A673 (cell line): ENCODE measurements around the gene MYO3A. TPM values are rescaled to one million over a fixed set of nuclear protein-coding genes. Genes with fewer than 3 reads are reported as not detected.

Experiments
- BruUV-seq: library from RNA; stranded (reverse); fragments of 400-500 nt; replicated peaks from 2 replicates; lab custom pipeline; 2021; lab: Mats Ljungman, UMichigan
- CTCF ChIA-PET: fragments of 300-600 bp; sonication (Branson Sonifier 250); formaldehyde crosslinking; loops from one replicate; lab custom pipeline; 2022; ENCODE audit warnings: antibody characterized with exemption; lab: Charles Lee
- POLR2A ChIA-PET: fragments of 300-600 bp; sonication (Branson Sonifier 250); formaldehyde crosslinking; loops from one replicate; lab custom pipeline; 2022; ENCODE audit warnings: antibody characterized with exemption; ENCODE audit not compliant: low non-redundant PET; lab: Charles Lee
- DNase-seq: peaks from one replicate; pipeline ENCODE4 v3.0.0-alpha.2; 2015; ENCODE audit warnings: low spot score
- H3K27ac ChIP-seq: fragments of 200-600 bp; sonication (generic); 2 replicates; pipeline ENCODE4 v1.5.1; 2016; ENCODE audit warnings: mixed run types, low read depth, mild to moderate bottlenecking, mixed read lengths, antibody characterized with exemption, low read length; ENCODE audit not compliant: poor library complexity, severe bottlenecking
- H3K27me3 ChIP-seq: fragments of 200-600 bp; sonication (generic); replicated peaks from 2 replicates; pipeline ENCODE4 v1.6.1; 2017; ENCODE audit warnings: mixed run types, low read depth, mild to moderate bottlenecking, mixed read lengths, antibody characterized with exemption, low read length; ENCODE audit not compliant: insufficient read depth, poor library complexity
- H3K36me3 ChIP-seq: fragments of 200-600 bp; sonication (generic); 2 replicates; pipeline ENCODE4 v1.6.1; 2016; ENCODE audit warnings: mixed run types, mild to moderate bottlenecking, mixed read lengths, antibody characterized with exemption, low read length; ENCODE audit not compliant: insufficient read depth, poor library complexity, severe bottlenecking
- H3K4me1 ChIP-seq: fragments of 200-600 bp; sonication (generic); 2 replicates; pipeline ENCODE4 v1.6.1; 2017; ENCODE audit warnings: mixed run types, mild to moderate bottlenecking, mixed read lengths, antibody characterized with exemption, low read length; ENCODE audit not compliant: insufficient read depth, poor library complexity, severe bottlenecking
- H3K4me3 ChIP-seq: fragments of 200-600 bp; sonication (generic); 2 replicates; pipeline ENCODE4 v1.5.1; 2016; ENCODE audit warnings: low read depth, mixed run types, mild to moderate bottlenecking, mixed read lengths, low read length; ENCODE audit not compliant: poor library complexity, severe bottlenecking
- H3K9me3 ChIP-seq: fragments of 200-600 bp; sonication (generic); 2 replicates; pipeline ENCODE4 v1.6.1; 2016; ENCODE audit warnings: mixed run types, low read depth, mild to moderate bottlenecking, mixed read lengths, antibody characterized with exemption, low read length; ENCODE audit not compliant: poor library complexity, severe bottlenecking
- EZH2 ChIP-seq: fragments of 200-600 bp; sonication (generic); IDR thresholded peaks from 2 replicates; pipeline ENCODE4 v1.6.1; 2017; ENCODE audit warnings: borderline replicate concordance, low read depth, mild to moderate bottlenecking, mixed read lengths, antibody characterized with exemption, low read length; ENCODE audit not compliant: poor library complexity, severe bottlenecking
- intact Hi-C: fragments of 100-400 bp; cut with micrococcal nuclease; formaldehyde crosslinking; loops from one replicate; pipeline ENCODE4 v1.10.0; 2022; ENCODE audit not compliant: unreplicated experiment
- total RNA-seq: library from RNA; stranded (reverse); gene quantifications from 2 replicates; pipeline ENCODE4 v1.2.3, GENCODE V29; 2021
- TF ChIP-seq, protein P1 (sequence below): fragments of 300-800, 200-600 bp; sonication (generic); conservative IDR thresholded peaks from 2 replicates; pipeline ENCODE4 v1.5.1; 2017; ENCODE audit warnings: low read depth, mild to moderate bottlenecking, antibody characterized with exemption, low read length, moderate library complexity, mixed read lengths

The MYO3A gene
- total RNA-seq, 1 experiment from 2014 or later = 0.88 TPM

DNA sequence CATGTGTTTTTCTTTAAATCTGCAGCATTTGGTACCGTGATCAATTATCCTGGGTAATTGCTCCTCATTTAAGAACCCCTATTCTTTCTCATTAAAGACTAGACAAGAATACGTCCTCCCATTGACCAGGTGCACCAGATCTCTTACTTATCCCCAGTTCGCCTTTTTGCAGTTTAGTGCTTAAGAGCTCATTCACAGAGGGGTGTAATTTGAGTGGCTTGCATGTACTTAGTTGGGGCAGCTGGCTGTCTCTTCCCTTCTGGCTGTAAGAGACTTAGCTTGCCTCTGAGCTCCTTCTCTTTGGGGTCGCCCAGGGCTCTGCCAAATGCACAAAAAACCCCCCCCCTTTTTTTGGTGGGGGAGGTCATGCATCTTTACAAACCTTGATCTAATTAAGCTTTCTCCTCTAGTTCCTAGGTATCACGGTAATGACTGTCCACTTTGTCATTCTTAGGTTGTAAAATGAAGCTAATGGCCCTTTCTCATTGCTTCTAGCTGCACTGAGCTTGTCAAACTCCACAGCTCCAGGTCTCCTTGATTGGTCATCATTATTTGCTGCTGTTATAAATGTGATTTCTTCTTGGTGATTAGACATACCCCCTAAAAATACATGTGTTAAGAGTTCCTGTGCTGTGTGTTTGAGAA, 308.8 kb downstream of the MYO3A start:
- ChIA-PET CTCF (interaction anchor here (0.6 to 0.7 kb wide), 2 partner anchors 219 to 466 kb away, joined by 3 to 4 read pairs; no protein-coding TSS in a partner anchor), POLR2A (no interaction called here)
- TF ChIP-seq EZH2 = no peak
- TF ChIP-seq, protein P1, sequence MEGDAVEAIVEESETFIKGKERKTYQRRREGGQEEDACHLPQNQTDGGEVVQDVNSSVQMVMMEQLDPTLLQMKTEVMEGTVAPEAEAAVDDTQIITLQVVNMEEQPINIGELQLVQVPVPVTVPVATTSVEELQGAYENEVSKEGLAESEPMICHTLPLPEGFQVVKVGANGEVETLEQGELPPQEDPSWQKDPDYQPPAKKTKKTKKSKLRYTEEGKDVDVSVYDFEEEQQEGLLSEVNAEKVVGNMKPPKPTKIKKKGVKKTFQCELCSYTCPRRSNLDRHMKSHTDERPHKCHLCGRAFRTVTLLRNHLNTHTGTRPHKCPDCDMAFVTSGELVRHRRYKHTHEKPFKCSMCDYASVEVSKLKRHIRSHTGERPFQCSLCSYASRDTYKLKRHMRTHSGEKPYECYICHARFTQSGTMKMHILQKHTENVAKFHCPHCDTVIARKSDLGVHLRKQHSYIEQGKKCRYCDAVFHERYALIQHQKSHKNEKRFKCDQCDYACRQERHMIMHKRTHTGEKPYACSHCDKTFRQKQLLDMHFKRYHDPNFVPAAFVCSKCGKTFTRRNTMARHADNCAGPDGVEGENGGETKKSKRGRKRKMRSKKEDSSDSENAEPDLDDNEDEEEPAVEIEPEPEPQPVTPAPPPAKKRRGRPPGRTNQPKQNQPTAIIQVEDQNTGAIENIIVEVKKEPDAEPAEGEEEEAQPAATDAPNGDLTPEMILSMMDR = no peak
- DNase-seq = no peak
- no peak overlapping the region for H3K4me3 ChIP-seq
- no TSS peak for BruUV-seq
- H3K4me1 ChIP-seq = no peaks in the 10 kb centered on the region
- intact Hi-C loops = no loop called here
- H3K27me3 ChIP-seq = peaks cover 12% of the 10 kb centered on the region
- no peak overlapping the region for H3K27ac ChIP-seq
- H3K9me3 ChIP-seq = no peaks in the 10 kb centered on the region
- no peaks in the 10 kb centered on the region for H3K36me3 ChIP-seq

DNA sequence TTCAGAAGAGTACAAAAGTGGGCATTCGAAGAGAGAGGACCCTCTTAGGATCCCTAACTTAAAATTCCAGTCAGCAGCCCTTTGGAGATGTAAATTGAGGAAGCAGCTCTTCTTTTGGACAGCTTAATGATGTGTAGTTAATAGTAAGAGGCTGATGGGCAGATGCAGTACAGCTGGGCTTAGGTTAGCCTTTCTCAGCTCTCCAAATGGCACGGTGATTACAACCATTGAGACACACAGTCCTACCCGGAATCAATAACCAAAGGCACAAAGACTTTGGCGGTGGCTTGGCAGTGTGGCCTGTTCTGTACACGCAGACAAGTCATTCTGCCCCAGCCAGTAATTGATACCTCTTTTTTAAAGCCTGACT, 309.3 kb downstream of the MYO3A start:
- ChIA-PET POLR2A (no interaction called here), CTCF (interaction anchor here (0.6 kb wide), 1 partner anchor 220 kb away, joined by 3 read pairs; no protein-coding TSS in a partner anchor)
- H3K4me1 ChIP-seq = no peaks in the 10 kb centered on the region
- intact Hi-C loops = no loop called here
- H3K27ac ChIP-seq = no peak overlapping the region
- H3K36me3 ChIP-seq = no peaks in the 10 kb centered on the region
- no peak for TF ChIP-seq EZH2
- TF ChIP-seq, protein P1 = no peak
- no peak overlapping the region for H3K4me3 ChIP-seq
- no TSS peak for BruUV-seq
- H3K9me3 ChIP-seq = no peaks in the 10 kb centered on the region
- H3K27me3 ChIP-seq = peaks cover 12% of the 10 kb centered on the region
- DNase-seq = no peak

DNA sequence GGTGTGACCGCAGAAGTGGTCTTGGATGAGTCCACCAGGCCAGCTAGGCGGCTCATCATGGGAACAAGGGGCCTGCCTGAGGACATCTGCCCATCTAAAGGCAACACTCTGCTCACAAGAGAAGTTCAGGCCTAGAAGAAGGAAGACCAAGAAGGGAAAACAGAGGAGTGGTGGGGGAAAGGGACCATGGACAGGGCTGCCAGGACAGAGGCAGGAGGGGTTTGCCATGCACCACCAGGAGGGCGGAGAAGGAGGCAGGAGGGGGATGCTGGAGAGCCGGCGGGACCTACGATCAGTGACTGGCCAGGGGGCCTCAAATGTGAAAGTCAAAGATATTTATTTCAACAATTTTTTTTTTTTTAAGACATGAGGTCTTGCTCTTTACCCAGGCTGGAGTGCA, 315.7 kb downstream of the MYO3A start:
- Histone ChIP-seq H3K36me3 (no peaks in the 10 kb centered on the region), H3K27ac (no peak overlapping the region), H3K27me3 (no peaks in the 10 kb centered on the region), H3K4me3 (no peak overlapping the region), H3K4me1 (no peaks in the 10 kb centered on the region), H3K9me3 (no peaks in the 10 kb centered on the region)
- no peak for TF ChIP-seq EZH2
- TF ChIP-seq, protein P1 = no peak
- CTCF ChIA-PET = interaction anchor here (0.5 kb wide), 1 partner anchor 258 kb away, joined by 3 read pairs; no protein-coding TSS in a partner anchor
- DNase-seq = no peak
- BruUV-seq = no TSS peak
- POLR2A ChIA-PET = no interaction called here
- intact Hi-C loops = no loop called here
